ENCODE results near the gene SFRP2.

Gene SFRP2

DNA sequence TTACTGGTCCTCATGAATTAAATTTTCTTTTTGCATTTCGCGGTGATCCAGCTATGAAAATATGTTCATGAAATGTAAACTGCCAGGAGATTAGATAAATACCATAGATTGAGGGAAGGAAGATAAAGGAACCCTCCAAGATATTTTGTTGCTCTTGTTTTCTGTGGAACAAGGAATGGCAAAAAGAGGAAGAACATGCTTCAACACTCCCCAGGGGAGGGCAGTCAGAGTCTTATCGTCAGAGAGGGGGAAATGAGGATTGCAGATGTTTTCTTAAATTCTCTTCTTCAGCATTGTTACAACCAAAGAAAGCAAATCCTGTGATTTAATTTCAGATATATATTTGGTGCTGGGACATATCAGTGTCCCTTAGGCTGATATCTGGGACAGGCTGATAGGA is 9.5 kb upstream of the SFRP2 start:
- no peak for DNase-seq

- DNase-seq: no peak
Observed at GRCh38 chr4:153794006-153794405, 5.1 kb upstream of the SFRP2 start.

DNA sequence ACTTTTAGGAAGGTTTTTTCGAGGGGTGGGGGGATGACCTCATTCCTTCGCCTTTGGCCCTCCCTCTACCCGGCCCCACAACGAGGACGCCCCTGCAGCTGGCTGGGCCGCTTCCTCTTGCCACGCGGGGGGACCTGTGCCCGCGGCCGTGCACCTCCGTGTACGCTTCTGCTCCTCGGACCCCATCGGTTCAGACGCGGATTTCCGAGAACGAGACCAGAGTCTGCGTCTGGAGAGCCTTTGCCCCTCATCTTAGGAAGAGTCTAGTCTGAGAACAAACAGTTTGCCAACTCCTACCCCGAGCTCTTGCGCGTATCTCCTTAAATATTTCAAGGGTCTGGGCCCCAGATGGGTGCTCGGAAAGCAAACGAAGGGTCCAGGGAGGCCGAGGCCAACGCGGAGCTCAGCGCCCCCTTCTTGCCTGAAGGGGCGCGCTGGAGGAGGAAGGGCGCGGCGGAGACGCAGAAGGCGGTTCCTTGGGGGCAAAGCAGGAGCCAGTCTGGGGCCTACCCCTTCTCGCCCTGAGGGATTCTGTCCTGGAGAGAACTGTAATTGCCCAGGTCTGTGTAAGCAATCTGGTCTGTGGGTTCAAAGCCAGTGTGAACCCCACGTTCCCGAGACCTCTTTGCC is 3.9 kb upstream of the SFRP2 start:
- DNase-seq: peak in 1 of 58 donors; percentile 5

GRCh38 chr4:153791746-153792617 is 3.1 kb upstream of the SFRP2 start:
- DNase-seq: peak in 40 of 58 donors; percentile 8 to 62 (median 22)

GRCh38 chr4:153790962-153791551 is 2.2 kb upstream of the SFRP2 start:
- peak in 4 of 58 donors; percentile 5 to 30 (median 19) for DNase-seq

- no peak for DNase-seq
Observed at GRCh38 chr4:153790500-153790865, 1.6 kb upstream of the SFRP2 start.

- peak in 1 of 58 donors; percentile 6 for DNase-seq
Observed at GRCh38 chr4:153789741-153790499, 1.0 kb upstream of the SFRP2 start.

DNA sequence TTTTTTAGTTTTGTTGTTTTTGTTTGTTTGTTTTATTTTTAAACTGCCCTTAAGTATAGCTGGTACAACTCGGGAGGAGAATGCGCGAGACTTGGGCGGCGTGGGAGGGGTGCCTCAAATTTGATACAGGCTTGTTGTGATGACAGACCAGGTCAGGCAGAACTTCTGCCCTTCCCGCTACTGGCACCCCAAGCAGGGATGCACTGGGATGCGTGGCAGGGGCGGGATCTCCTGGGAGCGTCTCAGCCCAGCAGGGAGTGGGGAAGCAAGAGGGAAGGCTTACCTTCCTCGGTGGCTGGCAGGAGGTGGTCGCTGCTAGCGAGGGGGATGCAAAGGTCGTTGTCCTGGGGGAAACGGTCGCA is 851 bp downstream of the SFRP2 start:
- DNase-seq: no peak

GRCh38 chr4:153787575-153787974 is 1.3 kb downstream of the SFRP2 start:
- DNase-seq: no peak

DNA sequence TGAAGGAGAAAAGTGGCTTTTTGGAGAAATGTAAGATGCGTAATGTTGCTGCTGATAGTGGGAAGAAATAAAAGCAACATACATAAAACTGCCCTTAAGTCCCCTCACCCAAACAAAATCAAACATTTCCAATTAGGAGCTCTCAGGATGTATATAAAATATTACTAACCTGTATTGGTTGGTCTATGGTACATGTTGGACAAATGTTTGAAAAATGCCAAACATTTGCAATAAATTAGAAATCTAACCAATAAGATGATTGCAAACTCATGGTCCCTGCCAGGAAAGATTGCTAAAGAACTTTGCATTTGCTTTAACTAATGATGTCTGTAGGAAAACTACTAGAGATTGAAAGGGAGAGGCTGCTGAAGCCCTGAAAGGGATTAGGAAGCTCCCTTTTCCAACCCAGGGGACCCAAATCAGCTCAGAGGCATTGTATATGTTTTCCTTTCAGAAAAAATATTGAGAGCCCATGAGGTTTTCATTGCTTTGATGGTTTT is 1.8 kb downstream of the SFRP2 start:
- DNase-seq: no peak

- peak in 1 of 58 donors; percentile 3 for DNase-seq
Observed at GRCh38 chr4:153785910-153786721, 2.8 kb downstream of the SFRP2 start.

DNA sequence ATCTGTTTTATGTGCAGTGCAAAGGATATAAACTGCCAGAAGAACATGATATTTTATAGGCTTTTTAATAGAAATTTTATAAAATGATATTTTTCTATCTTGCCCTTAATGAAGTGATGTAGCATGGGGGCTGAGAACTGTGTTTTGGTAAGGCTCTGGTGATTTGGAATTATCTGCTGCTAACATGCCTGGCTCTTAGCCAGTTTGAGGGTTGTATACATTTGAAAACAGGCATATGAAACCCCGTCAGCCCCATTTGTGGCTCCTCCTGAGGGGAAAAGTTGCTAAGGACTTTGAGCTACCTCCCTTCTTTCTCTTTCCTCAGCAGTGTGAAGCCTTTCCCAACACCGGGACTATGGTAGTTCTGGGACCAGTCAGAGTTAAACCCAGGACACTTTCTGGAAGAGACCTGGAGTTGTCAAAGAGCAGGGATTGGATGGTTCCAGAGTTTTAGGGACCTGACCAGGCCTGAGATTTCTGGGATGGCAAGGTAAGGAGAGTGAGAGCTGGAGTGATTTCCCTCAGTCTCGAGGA is 4.7 kb downstream of the SFRP2 start:
- no peak for DNase-seq

DNA sequence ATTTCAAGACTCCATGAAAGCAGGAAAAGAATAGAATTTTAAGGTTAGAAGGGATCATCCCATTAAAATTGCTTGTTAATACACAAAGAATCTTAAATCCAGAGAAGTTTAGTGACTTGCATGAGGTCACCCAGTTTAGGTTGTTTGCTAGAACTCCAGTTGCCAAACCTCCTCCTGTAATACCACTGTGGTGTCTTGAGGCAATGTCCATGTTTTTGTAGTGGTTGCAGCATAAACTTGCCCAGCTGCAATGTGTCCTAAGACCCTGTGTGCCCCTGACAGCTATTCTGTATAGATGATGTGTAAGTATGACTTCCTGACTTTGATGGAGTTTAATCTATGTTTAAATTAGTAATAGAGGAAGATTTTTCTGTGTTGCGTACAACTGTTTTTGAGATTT is 6.3 kb downstream of the SFRP2 start:
- no peak for DNase-seq

- DNase-seq: no peak
Observed at GRCh38 chr4:153781717-153782416, 7.0 kb downstream of the SFRP2 start.

GRCh38 chr4:153781280-153781679 is 7.6 kb downstream of the SFRP2 start:
- no peak for DNase-seq

DNA sequence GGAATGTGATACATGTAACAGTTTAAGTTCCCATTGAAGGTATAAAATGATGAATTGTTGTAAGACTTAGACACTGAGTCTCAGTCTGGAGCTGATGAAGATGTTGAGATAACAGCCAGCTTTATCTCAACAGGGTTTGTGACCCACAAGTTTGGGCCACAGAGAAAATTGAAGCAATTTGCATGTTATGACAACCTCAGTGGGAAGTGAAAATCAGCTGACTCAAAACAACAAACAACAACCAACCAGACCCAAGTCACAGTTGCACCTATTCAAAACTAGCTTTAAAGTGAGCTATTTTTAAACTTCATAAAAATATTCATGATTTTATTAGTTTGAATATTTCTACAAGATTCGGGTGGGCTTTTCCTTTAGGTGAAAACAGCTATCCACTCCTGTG is 8.0 kb downstream of the SFRP2 start:
- DNase-seq: no peak

DNA sequence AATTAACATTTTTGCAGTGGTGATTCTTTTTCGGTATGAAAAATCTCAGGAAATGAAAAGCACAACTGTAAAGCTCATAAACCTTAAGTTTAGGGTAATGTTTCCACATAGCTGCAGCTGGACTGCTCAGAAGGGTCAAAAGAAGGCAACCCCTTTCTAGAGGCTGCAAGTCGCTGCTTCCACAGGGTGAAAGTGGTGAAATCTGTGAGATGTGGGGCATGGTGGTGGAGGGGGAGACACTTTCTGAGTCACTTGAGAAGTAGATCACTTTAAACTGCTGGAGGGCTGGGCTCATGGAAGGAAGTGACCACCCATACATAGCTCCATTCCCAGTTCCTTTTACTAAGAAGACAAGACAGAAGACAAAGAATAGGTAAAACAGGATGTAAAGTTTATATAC is 8.7 kb downstream of the SFRP2 start:
- DNase-seq: no peak

- no peak for DNase-seq
Observed at GRCh38 chr4:153778383-153778782, 10.5 kb downstream of the SFRP2 start.

DNA sequence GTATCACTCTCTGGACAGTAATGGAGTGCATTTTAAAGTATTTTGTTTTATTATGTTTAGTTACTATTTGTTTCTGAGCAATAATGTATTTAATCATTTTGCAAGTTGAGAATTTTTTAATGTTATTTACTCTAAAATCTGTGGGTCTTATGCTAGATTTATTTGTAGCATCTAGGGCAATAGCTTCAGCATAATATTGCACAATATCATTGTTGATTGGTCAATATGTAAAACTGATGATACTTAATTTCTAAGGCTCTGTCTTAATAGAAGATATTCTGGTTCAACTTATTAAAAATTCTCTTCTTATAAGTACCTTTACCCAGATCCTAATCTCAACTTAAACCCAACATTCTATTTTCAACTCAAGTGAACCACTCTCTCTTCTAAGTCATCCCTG is 11.5 kb downstream of the SFRP2 start:
- no peak for DNase-seq

GRCh38 chr4:153776601-153777000 is 12.3 kb downstream of the SFRP2 start:
- no peak for DNase-seq
